HG03159 (cell line): ENCODE data around the gene PLCB4.
A peak's percentile ranks its signal among the peaks of the same experiment; 100 is the strongest.

Experiments
- ATAC-seq: cut with Tn5 transposase; IDR thresholded peaks from one replicate; pipeline ENCODE4 v1.9.1; 2021; ENCODE audit warnings: mild to moderate bottlenecking, moderate library complexity; ENCODE audit not compliant: unreplicated experiment

PLCB4 gene

GRCh38 chr20:9301129-9302090 is 232.5 kb downstream of the PLCB4 start:
- no peak for ATAC-seq

DNA sequence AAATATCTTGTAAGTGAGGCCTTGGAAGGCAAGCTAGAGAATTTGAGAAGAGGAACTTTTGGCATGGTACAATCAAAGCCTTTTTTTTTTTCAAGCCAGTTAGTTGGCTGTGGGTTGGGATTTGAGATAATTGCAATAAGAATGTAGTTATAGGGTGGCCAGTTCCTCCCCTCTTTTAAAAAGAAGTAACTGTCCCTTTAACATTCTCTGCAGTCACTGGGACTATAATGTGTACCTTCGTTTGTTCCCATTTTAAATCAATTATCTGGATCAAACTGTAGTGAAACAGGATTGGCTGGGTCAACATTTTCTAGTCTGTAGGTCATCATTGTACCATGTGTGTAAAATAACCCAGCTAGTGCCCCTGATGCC is 233.2 kb downstream of the PLCB4 start:
- no peak for ATAC-seq

- ATAC-seq = no peak
Observed at GRCh38 chr20:9306521-9306920, 237.6 kb downstream of the PLCB4 start.

DNA sequence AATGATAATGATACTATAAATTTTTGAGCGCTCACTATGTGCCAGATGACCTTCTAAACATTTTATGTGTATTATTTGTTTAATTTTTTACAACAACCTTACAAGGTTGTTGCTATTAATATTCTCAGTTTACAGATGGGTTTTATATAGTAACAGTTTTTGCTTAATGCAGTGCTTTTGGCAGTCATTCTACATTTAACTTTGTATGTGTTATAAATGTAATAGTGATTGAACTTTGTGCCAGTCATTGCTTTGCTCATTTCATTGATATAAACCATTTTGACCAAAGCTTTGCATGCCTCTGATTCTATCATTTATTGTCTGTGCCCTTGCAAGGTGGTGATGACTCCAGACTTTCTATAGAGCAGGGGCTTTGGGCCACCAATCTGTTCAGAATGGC is 239.2 kb downstream of the PLCB4 start:
- no peak for ATAC-seq

DNA sequence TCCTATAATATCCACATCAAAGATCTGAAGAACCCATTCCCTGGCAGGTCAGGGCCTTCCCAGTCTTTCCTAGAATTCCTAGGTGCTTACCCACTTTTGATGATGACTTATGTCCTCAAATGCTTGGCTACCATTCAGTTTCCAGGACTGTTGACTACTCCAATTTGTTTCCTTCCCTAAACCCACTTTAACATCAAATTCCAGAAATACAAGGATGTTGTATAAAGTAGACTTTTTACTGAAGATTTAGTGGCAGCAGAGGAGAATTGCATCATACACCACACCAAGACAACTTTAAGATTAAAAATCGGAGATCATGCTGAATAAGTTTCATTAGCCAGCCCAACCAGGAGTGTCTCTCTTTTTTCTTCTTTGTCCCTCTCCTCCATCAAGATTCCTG is 242.2 kb downstream of the PLCB4 start:
- no peak for ATAC-seq

DNA sequence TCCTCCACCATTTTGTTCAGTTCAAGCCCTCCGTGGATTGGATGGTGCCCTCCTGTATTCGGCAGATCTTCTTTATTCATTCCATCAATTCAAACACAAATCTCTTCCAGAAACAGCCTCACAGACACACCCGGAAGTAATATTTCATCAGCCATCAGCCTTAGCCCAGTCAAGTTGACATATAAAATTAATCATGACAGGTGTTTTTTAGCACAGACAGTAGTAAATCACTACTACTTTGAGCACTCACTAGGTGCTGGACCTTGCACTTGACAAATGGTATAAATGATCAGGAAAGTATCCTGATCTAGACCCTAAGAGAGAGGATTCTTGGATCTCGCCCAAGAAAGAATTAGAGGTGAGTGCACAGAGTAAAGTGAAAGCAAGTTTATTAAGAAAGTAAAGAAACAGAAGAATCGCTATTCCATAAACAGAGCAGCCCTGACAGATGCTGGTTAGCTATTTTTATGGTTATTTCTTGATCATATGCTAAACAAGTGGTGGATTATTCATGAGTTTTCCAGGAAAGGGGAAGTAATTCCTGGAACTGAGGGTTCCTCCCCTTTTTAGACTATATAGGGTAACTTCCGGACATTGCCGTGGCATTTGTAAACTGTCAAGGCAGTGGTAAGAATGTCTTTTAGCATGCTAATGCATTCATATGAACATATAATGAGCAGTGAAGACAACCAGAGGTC is 250.9 kb downstream of the PLCB4 start:
- no peak for ATAC-seq

DNA sequence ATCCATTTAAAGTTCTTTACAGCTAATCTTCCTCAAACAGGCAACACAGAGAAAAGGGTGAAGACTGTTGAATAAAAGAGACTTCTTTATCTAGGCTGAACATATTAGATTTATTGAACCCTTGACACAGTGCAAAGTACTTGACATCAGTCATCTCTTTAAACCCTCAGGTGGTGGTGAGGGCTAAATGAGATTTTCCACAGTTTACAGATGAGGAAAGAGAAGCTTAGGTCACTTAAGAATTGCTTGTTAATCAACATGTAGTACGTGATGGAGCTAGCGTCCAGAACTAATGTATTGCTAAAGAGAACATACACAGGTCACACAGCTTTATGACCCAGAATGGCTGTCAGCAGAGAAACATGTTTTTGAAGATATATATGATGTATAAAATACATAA is 252.1 kb downstream of the PLCB4 start:
- no peak for ATAC-seq

- ATAC-seq = no peak
Observed at GRCh38 chr20:9322661-9323060, 253.8 kb downstream of the PLCB4 start.

DNA sequence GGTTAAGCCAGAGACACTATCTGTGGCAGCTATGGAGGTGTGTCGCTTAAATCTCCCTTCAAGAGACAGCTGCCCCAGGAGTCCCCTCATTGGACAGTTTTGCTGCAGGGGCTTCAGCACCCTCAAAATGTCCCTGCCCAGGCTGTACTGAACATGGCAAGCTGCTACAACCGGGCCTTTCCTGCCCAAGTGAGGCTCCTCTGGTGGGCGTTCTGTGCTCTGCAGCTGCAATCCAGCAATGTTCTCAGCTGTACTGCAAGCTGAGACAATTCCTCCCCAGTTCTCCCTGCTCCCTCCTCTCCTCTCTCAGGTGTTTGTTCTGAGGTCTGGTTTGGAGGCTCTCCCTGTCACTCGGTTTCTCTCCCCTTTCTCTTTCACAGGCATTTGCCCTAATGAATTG is 254.7 kb downstream of the PLCB4 start:
- peak; percentile 47 for ATAC-seq

DNA sequence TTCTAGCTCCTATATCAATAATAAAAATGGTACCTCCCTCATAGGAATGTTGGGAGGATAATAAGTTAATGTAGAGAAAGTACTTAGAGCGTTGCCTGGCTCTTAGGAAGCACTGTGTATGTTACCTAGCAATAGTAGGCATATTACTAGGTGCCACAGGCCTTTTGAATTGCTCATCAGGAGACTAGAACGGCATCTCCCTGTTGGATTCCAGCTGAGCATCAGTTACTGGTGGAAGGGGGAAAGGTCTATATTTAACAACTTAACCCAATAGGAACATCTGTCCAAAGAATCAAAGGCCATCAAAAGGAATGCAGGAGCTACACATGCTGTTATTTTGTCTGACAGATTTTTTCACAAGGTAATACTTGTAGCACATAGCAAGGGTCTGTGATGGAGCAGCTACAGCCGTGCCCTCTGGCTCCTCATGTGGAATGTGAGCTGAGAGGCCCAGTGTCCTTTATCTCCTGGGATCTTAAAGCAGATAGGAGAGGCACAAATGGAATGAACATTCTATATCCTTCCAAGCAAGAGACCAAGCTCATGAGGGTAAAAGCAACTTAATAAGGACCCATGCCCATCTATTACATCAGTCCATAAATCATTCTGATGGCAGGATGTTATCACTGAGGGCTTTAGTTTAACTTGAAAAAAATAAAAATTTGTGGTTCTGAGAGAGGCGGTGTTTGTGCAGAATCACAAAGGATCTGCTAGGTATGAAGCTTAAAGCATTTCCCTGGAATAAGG is 260.6 kb downstream of the PLCB4 start:
- ATAC-seq = no peak

DNA sequence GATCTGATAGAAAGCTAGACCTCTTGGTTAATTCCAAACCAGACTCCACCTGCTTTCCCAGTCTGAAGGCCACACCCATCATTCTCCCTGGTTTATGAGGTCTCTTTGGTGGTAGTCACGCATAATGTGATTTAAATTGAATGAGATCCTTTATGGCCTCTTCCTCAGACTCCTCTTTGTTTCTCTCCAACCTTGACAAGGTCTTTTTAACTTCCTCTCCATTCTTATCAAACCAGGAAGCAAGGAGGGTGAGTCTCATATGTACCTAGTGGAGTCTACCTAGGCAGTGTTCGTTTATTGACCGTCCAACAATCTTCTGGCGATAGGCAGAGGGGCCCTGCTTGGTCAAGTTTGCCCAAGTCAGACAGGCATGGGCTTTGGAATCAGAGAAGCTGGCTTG is 261.3 kb downstream of the PLCB4 start:
- no peak for ATAC-seq

DNA sequence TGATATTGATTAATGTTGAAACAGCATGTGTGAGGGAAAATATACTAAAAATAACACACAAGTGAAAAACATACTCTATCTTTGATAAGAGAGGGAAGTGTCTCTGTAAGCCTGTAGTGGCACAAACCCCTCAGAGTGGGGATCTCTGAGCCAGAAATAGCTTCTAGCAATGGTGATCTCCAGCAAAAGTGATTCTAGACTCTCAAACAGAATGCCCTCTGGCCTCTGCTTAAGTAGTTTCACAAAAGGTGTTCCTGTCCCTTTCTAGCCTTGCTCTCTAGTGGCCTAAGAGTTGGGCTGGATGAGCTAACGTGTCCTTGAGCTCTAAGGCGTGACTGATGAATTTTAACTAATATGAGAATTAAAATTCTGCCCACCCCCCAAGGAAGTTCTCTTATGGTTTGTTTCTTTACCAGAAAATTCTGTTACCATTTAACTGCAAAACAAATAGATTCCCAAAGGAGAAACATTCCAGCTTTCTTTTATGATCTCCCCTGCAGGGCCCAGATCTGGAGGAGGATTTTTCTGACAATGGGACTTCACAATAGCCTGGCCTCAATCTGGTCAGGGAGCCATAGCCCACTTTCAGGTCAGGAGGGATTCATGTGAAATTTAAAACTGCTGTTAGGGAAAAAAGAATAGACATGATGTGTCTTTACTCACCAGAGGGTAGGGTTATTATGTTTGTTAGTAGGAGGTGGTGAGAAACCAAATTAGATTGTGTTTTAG is 263.0 kb downstream of the PLCB4 start:
- ATAC-seq = no peak

- no peak for ATAC-seq
Observed at GRCh38 chr20:9332791-9333479, 264.0 kb downstream of the PLCB4 start.

DNA sequence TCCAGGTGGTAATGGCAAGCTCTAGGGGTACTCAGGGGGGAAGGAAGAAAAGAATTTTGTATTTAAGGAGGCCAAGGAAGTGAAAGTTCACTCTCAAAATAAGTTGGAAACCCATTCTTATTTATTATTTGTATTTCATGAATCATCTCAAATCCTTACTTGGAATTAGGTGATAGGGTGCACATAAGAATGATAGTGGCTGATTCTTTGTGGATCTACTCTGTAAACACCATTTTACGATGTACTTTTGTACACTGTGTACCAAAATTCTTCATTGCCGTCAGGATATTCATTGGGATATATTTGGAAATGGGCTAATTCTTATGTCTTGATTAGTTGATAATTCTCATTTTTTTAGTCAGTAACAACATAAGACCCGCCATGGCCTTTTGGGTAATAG is 266.0 kb downstream of the PLCB4 start:
- ATAC-seq = no peak

DNA sequence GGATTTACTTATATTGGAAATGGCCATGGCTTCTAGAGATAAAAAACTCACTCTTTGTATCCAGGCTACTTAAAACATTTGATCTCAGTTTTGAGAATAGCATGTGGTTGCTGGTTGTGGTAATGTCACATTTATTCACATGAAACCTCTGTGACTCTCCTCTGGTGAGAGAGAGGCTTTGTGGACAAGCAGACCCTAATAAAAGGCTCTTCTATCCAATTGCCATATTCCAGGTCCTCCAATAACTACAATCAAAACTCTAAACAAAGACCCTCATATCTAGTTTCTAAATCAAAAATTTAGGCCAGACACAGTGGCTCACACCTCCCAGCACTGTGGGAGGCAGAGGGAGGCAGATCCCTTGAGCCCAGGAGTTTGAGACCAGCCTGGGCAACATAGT is 269.2 kb downstream of the PLCB4 start:
- ATAC-seq = no peak

DNA sequence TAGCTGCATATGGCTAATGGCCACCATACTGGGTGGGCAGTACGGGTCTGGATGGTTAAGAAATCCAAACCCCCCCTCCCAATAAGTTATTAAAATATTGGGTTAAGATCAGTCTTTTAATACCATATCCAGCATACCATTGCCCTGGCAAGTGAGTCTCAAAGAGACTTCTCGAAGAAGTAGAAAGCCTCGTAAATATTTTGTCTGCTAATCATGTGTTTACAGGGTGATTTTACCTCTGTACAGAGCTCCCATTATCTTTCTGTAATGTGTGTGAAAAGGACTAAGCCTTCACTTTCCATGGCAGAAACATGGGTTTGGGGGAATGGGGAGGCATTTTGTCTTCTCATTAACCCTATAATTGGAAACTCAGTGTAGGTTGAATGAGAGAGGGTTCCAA is 270.8 kb downstream of the PLCB4 start:
- ATAC-seq = no peak

DNA sequence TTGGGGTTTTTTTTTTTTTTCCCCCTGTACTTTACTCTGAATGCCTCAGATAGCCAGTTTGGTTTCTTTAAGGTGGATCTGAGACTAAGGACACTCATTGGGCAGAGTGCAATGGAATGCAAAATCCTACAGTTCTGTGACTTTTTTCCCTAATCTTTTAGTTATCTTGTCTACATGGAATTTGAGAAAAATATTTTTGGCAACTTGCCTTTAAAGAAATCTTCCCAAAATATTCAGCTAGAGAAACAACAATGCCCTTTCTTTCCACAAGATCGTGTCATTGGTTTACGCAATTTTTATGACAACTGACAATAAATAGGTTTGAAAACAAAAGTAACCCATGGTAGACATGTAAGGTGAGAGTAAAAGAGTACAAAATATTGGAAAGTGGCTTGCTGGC is 273.8 kb downstream of the PLCB4 start:
- no peak for ATAC-seq

- ATAC-seq = no peak
Observed at GRCh38 chr20:9344083-9344920, 275.4 kb downstream of the PLCB4 start.

- no peak for ATAC-seq
Observed at GRCh38 chr20:9348316-9348715, 279.4 kb downstream of the PLCB4 start.
